RKO (cell line): ENCODE results near the gene KIF26B.
A peak's percentile ranks its signal among the peaks of the same experiment; 100 is the strongest.

Experiments
- DNase-seq: peaks from one replicate; pipeline ENCODE4 v3.0.0-alpha.2; 2016; ENCODE audit warnings: low spot score

Gene KIF26B

GRCh38 chr1:245172829-245173228, 18.0 kb downstream of the KIF26B start:
- DNase-seq = no peak

- no peak for DNase-seq
These were observed 18.8 kb downstream of the KIF26B start for GRCh38 chr1:245173446-245174211.

- DNase-seq = peak; percentile 14
These were observed 22.5 kb downstream of the KIF26B start for GRCh38 chr1:245177071-245177900.

DNA sequence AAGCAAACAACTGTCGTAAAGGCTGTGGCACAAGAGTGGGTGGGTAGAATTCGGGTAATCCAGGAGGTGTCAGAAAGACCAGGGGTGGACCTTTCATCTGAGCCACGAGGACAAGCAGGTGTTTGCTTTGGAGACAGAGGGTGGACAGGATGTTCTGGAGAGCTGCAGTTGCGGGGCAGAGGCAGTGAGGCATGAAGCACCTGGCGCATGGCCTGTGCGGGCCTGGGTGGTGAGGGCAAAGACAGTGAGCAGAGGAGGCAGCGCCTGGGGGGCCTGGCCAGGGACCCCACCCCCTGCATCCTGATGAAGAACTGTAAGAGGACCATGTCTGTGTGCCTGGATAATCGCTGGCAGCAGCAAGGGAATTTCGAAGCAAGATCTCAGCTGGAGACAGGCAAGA, 24.9 kb downstream of the KIF26B start:
- no peak for DNase-seq

- no peak for DNase-seq
These were observed 25.8 kb downstream of the KIF26B start for GRCh38 chr1:245180496-245181157.

- DNase-seq = no peak
These were observed 26.4 kb downstream of the KIF26B start for GRCh38 chr1:245181158-245181517.

GRCh38 chr1:245182028-245182427, 27.2 kb downstream of the KIF26B start:
- DNase-seq = no peak

- DNase-seq = no peak
These were observed 28.6 kb downstream of the KIF26B start for GRCh38 chr1:245183429-245183828.

DNA sequence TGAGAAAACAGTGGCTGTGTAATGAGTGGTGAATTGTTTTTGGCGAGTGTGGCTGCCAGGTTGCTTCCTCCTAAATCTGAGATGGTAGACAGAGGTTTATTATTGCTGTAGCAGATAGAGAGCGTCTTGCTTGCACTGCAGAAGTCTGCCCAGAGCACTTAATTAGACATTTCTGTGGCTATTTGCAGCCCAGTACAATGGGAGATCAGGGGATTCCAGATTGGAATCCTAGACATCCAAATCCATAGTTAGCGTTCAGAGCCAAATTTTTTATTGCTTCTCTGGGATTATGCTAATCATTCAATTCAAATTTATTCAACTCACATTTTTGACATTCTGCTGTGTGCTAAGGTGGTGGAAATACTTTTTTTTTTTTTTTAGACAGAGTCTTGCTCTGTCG, 30.0 kb downstream of the KIF26B start:
- no peak for DNase-seq

DNA sequence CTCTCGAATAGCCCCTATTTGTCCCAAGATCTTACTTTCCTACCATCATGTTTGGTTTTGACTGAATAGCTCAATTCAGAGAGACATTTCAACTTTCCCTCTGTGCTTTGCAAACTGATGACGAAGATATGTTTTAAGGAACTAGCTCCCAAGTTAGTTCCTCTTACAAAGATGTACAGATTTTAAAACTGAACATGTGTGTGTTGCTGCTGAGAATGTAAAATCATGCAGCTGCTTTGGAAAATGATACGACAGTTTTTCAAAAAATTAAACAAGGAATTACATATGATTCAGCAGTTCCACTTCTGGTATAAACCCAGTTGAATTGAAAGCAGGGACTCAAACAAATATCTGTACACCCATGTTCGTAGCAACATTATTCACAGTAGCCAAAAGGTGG, 33.6 kb downstream of the KIF26B start:
- no peak for DNase-seq

- no peak for DNase-seq
These were observed 40.6 kb downstream of the KIF26B start for GRCh38 chr1:245195398-245195797.

- DNase-seq = no peak
These were observed 42.3 kb downstream of the KIF26B start for GRCh38 chr1:245197121-245197520.

DNA sequence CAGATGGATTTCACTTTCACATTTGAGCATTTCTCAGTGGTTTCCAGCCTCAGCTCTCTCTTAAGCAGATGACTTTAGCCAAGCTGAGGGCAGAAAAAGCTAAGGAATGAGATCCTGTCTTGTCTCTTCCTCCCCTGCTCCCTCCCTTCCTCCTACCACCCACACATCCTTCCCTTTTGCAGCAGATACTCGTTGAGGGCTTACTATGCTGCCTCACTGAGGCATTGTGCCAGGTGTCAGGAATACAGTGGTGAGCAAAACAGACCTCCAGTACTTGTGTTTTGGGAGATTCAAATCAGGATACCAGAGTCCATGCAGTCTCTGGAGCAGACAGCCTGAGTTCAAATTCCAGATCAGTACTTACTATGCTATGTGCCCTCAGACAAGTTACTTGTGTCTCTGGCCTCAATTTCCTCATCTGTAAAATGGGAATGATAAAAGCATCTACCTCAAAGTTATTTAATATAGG, 43.2 kb downstream of the KIF26B start:
- DNase-seq = no peak

DNA sequence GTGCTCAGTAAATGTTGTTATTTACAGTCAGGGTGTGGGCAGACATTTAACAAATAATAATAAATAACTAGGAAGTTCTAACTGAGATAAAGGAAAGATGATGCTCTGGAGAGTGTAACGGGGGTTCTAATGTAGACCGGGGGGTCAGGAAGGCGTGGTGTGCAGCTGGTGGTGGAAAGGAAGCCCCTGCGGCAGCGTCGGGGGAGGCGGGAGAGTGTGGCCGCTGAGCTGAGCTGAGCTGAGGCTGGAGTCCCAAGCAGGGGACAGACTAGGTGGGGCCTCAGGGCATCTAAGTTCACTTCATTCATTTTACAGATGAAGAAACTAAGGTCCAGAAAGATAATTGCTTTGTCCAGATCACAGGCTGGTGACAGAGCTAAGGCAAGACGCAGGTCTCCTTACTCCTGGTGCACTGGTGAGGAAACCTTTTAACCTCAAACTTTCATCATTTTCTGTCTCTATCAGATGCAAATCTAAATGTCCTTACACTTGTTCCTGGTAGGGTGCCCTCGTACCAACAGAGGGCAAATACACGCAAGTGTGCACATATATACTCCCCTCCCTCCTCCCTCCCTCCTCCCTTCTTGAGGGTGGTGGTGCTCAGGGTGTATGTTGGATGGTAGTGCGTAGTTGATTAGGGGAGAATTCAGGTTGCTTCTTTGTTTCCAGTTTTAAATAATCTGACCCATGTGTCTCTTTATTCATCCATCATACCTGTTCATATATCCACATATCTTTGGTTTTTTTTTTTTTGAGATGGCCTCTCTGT, 44.1 kb downstream of the KIF26B start:
- DNase-seq = no peak

DNA sequence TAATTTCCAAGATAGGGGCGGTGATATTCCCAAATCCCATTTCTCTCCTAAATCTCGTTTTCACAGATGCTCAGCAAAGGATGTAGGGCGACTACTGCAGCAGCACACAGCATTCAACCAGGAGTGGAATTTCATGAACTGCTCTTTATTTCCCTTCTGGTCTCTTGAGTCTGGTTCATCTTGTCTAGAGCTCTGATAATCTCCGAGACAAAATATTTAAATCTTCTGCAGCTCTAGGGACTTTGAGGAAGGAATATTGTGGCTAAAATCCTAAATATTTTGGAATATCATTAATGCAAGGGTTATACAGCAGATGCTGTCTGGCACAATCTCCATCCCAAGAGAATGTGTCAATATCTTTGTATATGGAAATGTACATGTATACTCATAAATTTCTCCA, 45.4 kb downstream of the KIF26B start:
- DNase-seq = no peak

DNA sequence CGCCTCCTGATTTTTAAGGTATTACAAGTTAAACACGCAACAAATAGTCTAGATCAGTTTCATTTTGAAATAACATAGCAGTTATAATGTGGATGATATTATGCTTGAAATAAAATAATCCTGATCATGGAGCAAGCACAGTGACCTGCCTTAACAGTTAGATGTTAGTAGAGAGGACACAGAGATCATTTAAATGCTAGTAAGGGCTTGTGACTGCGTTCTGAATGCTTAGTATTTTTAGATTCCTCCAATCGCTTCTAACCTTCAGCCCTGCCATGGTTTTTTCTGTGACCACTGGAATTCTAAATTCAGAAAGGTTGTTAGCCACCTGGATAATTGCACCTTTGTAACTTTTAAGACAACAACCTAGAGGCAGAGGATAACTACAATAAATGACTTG, 46.4 kb downstream of the KIF26B start:
- no peak for DNase-seq

GRCh38 chr1:245201827-245202226, 47.0 kb downstream of the KIF26B start:
- DNase-seq = no peak

GRCh38 chr1:245205396-245205795, 50.6 kb downstream of the KIF26B start:
- DNase-seq = no peak

DNA sequence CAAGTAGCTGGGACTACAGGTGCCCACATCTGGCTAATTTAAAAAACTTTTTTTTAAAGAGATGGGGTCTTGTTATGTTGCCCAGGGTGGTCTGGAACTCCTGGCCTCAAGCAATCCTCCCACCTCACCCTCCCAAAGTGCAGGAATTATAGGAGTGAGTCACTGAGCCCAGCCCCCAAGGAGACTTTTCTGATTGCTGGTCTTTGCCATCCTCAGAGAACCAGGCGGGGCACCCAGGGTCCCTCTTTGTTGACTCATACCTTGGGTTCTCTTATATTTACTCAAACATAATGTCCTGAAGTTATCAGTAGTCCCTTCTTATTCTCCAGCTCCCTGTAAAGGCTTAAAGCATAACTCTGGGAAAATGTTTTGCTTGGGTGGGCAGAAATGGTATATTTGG, 51.1 kb downstream of the KIF26B start:
- DNase-seq = no peak

GRCh38 chr1:245207056-245207638, 52.4 kb downstream of the KIF26B start:
- DNase-seq = no peak

- no peak for DNase-seq
These were observed 53.0 kb downstream of the KIF26B start for GRCh38 chr1:245207801-245208200.
